ENCODE measurements around the gene MPDZ. TPM values are rescaled to one million over a fixed set of nuclear protein-coding genes. Genes with fewer than 3 reads are reported as not detected.
"Not testable (repeated sequence)": the region's sequence is repeated elsewhere in the genome, so short reads cannot be mapped to it uniquely, and the experiment has no call there.

MPDZ gene
- total and polyA plus RNA-seq, 12 donors, result 28.0 to 100 (median 75.4) TPM

GRCh38 chr9:13234932-13235331 is 44.6 kb downstream of the MPDZ start:
- Histone ChIP-seq H3K27ac (no peak overlapping the region), H3K9me3 (no peaks in the 10 kb centered on the region), H3K36me3 (peaks cover 0 to 50% (median 0%) of the 10 kb centered on the region in 9 donors), H3K27me3 (no peaks in the 10 kb centered on the region), H3K4me3 (no peak overlapping the region), H3K4me1 (no peaks in the 10 kb centered on the region)
- WGBS, 2 donors, result 99 to 100% methylated on average over 1 of the region's 1 CpG
- DNase-seq (no peak), ATAC-seq (no peak)
- intact Hi-C loops (cut with DNase I), result loop anchor here in 1 of 10 donors (10.0 kb wide), 1 partner anchor 50 kb away; no protein-coding TSS in a partner anchor
- TF ChIP-seq CTCF (IDR thresholded peaks at IDR 0.05), result no peak

- WGBS, 2 donors, result 99 to 100% methylated on average over 1 of the region's 1 CpG
- no peak overlapping the region for H3K4me3 ChIP-seq
- DNase-seq, result no peak
- no peak overlapping the region for H3K27ac ChIP-seq
- H3K9me3 ChIP-seq, result no peaks in the 10 kb centered on the region
- no peak for ATAC-seq
- H3K36me3 ChIP-seq, result peaks cover 0 to 44% (median 3%) of the 10 kb centered on the region in 9 donors
- intact Hi-C loops (cut with DNase I), result no loop called here
- no peaks in the 10 kb centered on the region for H3K27me3 ChIP-seq
- H3K4me1 ChIP-seq, result no peaks in the 10 kb centered on the region
- no peak for TF ChIP-seq CTCF (IDR thresholded peaks at IDR 0.05)
Measured at GRCh38 chr9:13228431-13228830, 51.1 kb downstream of the MPDZ start.

- Histone ChIP-seq H3K27ac (no peak overlapping the region), H3K27me3 (no peaks in the 10 kb centered on the region), H3K4me3 (no peak overlapping the region), H3K4me1 (no peaks in the 10 kb centered on the region), H3K36me3 (peaks cover 0 to 63% (median 6%) of the 10 kb centered on the region in 9 donors), H3K9me3 (no peaks in the 10 kb centered on the region)
- no peak for ATAC-seq
- WGBS, 2 donors, result 87 to 90% methylated on average over 2 of the region's 2 CpGs
- TF ChIP-seq CTCF (IDR thresholded peaks at IDR 0.05), result no peak
- intact Hi-C loops (cut with DNase I), result no loop called here
- DNase-seq, result no peak
Measured at GRCh38 chr9:13224366-13224765, 55.1 kb downstream of the MPDZ start.

GRCh38 chr9:13222733-13223132 is 56.8 kb downstream of the MPDZ start:
- H3K4me3 ChIP-seq; intact Hi-C loops (cut with DNase I); H3K4me1 ChIP-seq; ATAC-seq; DNase-seq; H3K27ac ChIP-seq; H3K9me3 ChIP-seq; H3K27me3 ChIP-seq: not testable (repeated sequence)
- H3K36me3 ChIP-seq, result peaks cover 0 to 77% (median 16%) of the 10 kb centered on the region in 9 donors

- no peak overlapping the region for H3K27ac ChIP-seq
- intact Hi-C loops (cut with DNase I), result no loop called here
- no peaks in the 10 kb centered on the region for H3K9me3 ChIP-seq
- peaks cover 0 to 87% (median 16%) of the 10 kb centered on the region in 9 donors for H3K36me3 ChIP-seq
- no peaks in the 10 kb centered on the region for H3K4me1 ChIP-seq
- no peak overlapping the region for H3K4me3 ChIP-seq
- TF ChIP-seq CTCF (IDR thresholded peaks at IDR 0.05), result no peak
- ATAC-seq (no peak), DNase-seq (no peak)
- no peaks in the 10 kb centered on the region for H3K27me3 ChIP-seq
Measured at GRCh38 chr9:13221741-13222140, 57.8 kb downstream of the MPDZ start.
